ENCODE measurements around the gene SERTAD3. TPM values are rescaled to one million over a fixed set of nuclear protein-coding genes. Genes with fewer than 3 reads are reported as not detected.
"Not testable (repeated sequence)": the region's sequence is repeated elsewhere in the genome, so short reads cannot be mapped to it uniquely, and the experiment has no call there.

Gene SERTAD3
- total RNA-seq, 2 experiments from 2014 or later = 4.4 to 5.3 TPM

DNA sequence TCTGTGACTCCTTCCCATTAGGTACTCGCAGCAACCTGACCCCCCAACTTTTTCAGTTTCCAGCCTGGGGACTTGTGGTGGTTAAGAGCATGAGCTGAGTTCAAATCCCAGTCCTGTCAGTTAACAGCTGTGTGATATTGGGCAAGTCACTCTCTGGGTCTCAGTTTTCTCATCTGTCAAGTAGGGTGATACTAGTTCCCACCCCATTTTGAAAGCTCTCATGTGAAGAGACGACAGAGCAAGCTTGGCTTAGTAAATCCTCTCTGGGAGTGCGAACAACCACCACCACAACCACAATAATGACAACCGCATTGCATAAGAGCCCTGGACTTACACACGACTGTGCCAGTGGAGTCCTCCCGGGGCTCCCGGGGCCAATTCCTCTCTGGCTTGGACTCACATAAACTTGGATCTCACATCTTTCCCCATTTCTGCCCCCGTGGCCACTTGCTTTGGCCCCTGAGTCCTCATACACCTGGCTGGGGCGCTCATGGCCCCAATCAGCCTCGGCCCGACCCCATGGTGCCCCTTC lies 21.0 kb upstream of the SERTAD3 start:
- Mint-ChIP-seq H3K4me1 (peaks cover 20% of the 10 kb centered on the region), H3K36me3 (no peaks in the 10 kb centered on the region), H3K27me3 (peaks cover 10% of the 10 kb centered on the region), H3K4me3 (peak overlapping the region; percentile 83), H3K27ac (peak overlapping the region; percentile 74), H3K9me3 (no peaks in the 10 kb centered on the region)
- DNase-seq = no peak

DNA sequence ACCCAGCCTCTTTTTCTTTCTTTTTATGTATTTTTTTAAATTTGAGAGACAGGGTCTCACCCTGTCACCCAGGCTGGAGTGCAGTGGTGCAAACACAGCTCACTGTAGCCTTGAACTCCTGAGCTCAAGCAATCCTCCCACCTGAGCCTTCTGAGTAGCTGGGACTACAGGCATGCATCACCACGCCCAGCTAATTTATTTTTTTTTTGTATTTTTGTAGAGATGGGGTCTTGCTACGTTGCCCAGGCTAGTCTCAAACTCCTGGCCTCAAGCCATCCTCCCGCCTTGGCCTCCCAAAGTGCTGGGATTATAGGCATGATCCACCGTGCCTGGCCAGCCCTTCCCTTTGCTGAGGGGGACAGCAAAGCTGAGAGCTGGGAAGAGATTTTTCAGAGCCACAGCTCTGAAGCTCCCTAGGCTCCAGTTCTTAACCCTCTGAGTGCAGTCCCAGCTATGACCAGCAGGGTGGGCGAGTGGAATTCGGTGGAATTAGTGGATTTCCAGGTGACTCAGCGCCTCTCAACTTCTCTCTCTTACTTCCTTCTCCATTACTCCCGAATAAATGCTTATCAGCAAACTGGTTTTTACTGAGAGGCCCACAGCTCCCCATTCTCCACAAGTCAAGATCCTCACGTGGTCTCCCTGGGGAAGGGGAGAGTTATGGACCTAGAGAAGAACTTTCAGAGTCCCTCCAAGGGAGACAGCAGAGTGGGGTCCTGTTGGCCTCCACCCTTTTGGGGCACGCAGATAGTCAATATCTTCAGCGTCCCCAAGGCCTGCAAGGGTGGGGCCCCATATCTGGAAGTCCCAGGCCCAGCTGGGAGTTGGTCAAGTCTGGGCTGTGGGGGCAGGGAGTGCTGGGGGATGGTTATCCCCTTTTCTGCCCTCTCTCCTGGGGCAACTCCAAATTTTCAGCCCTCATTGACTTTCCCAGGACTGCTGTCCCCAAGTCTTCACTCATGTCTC lies 20.2 kb upstream of the SERTAD3 start:
- Mint-ChIP-seq H3K27me3 (peaks cover 10% of the 10 kb centered on the region), H3K4me1 (peaks cover 20% of the 10 kb centered on the region), H3K36me3 (no peaks in the 10 kb centered on the region), H3K9me3 (no peaks in the 10 kb centered on the region), H3K4me3 (peak overlapping the region; percentile 83), H3K27ac (no peak overlapping the region)
- peak; percentile 68 for DNase-seq

DNA sequence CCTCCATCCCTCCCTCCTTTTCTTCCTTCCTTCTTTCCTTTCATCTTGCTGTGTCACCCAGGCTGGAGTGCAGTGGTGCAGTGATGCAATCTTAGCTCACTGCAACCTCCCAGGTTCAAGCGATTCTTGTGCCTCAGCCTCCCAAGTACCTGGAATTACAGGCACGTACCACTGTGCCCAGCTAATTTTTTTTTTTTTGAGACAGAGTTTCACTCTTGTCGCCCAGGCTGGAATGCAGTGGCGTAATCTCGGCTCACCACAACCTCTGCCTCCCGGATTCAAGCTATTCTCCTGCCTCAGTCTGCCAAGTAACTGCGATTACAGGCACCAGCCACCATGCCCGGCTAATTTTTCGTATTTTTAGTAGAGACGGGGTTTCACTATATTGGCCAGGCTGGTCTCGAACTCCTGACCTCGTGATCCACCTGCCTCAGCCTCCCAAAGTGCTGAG lies 19.5 kb upstream of the SERTAD3 start:
- Mint-ChIP-seq H3K27me3 (peaks cover 10% of the 10 kb centered on the region), H3K4me1 (peaks cover 20% of the 10 kb centered on the region)
- H3K9me3 Mint-ChIP-seq, DNase-seq, H3K4me3 Mint-ChIP-seq, H3K36me3 Mint-ChIP-seq, H3K27ac Mint-ChIP-seq: not testable (repeated sequence)

DNA sequence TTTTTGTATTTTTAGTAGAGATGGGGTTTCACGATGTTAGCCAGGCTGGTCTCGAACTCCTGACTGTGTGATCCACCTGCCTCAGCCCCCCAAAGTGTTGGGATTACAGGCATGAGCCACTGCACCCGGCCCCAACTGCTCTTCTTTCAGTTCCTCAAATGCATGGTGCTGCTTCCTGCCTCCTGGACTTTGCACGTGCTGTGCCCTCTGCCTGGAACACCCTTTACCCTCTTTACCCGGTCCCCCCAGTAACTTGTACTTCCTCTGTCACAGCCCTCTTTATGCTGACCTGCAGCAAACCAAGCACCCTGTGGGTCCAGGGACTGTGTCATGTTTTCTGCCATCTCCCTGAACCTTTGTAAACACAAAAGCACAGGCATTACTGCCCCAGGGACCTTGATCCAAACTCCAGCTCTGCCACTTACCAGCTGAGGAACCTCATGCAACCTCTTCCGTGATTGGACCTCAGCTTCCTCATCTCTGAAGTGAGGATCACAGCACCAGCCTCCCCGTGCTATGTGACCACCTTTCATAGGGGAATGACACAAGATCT lies 17.6 kb upstream of the SERTAD3 start:
- Mint-ChIP-seq H3K27ac (no peak overlapping the region), H3K4me1 (peaks cover 20% of the 10 kb centered on the region), H3K36me3 (no peaks in the 10 kb centered on the region), H3K27me3 (peaks cover 6% of the 10 kb centered on the region), H3K4me3 (no peak overlapping the region), H3K9me3 (no peaks in the 10 kb centered on the region)
- no peak for DNase-seq

DNA sequence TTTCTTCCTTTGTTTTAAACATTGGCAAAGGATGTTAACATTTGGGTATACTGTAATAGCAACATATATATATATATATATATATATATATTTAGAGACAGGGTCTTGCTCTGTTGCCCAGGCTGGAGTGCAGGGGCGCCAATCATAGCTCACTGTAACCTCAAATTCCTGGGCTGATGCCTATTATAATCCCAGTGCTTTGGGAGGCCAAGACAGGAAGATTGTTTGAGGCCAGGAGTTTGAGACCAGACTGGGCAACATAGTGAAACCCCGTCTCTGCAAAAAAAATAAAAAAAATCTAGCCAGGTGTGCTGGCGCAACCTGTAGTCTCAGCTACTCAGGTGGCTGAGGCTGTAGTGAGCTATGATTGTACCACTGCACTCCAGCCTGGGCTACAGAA lies 16.1 kb upstream of the SERTAD3 start:
- H3K36me3 Mint-ChIP-seq = no peaks in the 10 kb centered on the region
- no peaks in the 10 kb centered on the region for H3K27me3 Mint-ChIP-seq
- DNase-seq = no peak
- no peak overlapping the region for H3K4me3 Mint-ChIP-seq
- H3K9me3 Mint-ChIP-seq = no peaks in the 10 kb centered on the region
- peaks cover 9% of the 10 kb centered on the region for H3K4me1 Mint-ChIP-seq
- no peak overlapping the region for H3K27ac Mint-ChIP-seq

DNA sequence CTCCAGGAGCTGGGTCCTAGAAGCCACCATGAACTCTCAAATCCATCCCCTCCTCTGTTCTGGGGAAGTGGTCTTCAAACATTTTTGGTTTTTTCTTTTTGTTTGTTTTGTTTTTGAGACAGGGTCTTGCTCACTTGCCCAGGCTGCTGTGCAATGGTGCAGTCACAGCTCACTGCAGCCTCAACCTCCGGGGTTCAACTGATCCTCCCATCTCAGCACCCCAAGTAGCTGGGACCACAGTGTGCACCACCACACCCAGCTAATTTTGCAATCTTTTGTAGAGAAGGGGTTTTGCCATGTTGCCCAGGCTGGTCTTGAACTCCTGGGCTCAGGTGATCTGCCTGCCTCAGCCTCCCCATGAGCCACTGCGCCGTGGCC lies 14.5 kb upstream of the SERTAD3 start:
- no peak overlapping the region for H3K27ac Mint-ChIP-seq
- no peaks in the 10 kb centered on the region for H3K36me3 Mint-ChIP-seq
- H3K4me1 Mint-ChIP-seq = no peaks in the 10 kb centered on the region
- H3K9me3 Mint-ChIP-seq = no peaks in the 10 kb centered on the region
- H3K4me3 Mint-ChIP-seq = no peak overlapping the region
- no peaks in the 10 kb centered on the region for H3K27me3 Mint-ChIP-seq
- no peak for DNase-seq

DNA sequence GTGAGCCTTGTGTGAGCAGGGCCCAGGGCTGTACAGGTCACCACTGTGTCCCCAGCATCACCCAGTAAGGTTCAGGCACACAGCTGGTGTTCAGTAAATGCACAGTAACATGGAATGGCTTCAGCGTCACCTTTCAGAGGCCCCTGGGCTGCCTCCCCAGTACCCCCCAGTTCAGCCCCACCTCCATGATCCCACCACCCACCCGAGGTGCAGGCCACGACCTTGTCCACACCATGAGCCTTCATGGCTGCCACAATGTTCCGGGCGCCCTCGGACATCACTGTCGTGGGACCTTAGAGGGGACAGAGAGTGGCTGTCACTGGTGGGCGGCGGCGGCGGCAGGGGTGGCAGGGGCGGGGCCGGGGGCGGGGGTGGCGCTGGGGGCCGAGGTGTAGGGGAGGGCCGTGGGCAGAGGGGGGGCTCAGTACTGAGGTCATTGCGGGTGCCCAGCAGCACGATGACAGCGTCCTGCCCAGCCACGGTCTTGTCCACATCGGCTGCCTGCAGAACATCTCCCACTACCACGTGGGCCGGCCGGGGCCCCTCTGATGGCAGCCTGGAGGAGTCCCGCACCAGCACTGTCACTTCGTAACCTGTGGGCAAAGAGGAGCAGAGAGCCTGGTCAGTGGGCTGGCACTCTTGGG lies 13.9 kb upstream of the SERTAD3 start:
- no peaks in the 10 kb centered on the region for H3K27me3 Mint-ChIP-seq

DNA sequence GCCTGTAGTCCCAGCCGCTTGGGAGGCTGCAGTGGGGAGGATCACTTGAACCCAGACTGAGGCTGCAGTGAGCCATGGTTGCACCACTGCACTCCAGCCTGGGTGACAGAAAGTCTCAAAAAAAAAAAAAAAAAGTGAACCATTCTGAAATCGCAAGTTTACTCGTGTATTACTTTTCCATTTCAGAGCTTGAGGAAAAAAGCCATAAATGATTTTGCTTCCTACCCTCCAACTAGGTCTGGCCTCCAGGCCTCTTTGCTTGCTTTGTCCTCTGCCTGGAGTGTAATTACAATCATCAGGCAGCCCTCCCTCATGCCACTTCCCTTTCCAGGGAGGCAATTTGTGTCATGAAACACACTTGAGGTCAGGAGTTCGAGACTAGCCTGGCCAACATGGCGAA lies 12.9 kb upstream of the SERTAD3 start:
- Mint-ChIP-seq H3K27me3 (no peaks in the 10 kb centered on the region), H3K36me3 (no peaks in the 10 kb centered on the region), H3K9me3 (no peaks in the 10 kb centered on the region), H3K4me3 (no peak overlapping the region), H3K27ac (no peak overlapping the region), H3K4me1 (no peaks in the 10 kb centered on the region)
- DNase-seq = no peak

More for the DNA sequence above, 13.9 kb upstream of the SERTAD3 start:
- Mint-ChIP-seq H3K27ac (no peak overlapping the region), H3K9me3 (no peaks in the 10 kb centered on the region), H3K36me3 (no peaks in the 10 kb centered on the region), H3K4me3 (no peak overlapping the region), H3K4me1 (no peaks in the 10 kb centered on the region)
- DNase-seq = no peak

DNA sequence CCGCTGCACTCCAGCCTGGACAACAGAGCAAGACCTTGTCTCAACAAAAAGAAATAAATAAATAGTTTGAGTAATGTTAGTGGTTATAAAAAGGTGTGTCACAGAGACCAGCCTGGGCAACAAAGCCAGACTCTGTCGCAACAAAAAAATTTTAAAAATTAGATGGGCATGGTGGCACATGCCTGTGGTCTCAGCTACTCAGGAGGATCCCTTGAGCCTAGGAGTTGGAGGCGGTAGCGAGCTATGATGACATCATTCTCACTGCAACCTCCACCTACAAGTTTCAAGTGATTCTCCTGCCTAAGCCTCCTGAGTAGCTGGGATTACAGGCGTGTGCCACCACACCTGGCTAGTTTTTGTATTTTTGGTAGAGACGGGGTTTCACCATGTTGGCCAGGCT lies 9.8 kb upstream of the SERTAD3 start:
- H3K9me3 Mint-ChIP-seq, DNase-seq, H3K27me3 Mint-ChIP-seq, H3K4me3 Mint-ChIP-seq, H3K27ac Mint-ChIP-seq, H3K36me3 Mint-ChIP-seq, H3K4me1 Mint-ChIP-seq: not testable (repeated sequence)

DNA sequence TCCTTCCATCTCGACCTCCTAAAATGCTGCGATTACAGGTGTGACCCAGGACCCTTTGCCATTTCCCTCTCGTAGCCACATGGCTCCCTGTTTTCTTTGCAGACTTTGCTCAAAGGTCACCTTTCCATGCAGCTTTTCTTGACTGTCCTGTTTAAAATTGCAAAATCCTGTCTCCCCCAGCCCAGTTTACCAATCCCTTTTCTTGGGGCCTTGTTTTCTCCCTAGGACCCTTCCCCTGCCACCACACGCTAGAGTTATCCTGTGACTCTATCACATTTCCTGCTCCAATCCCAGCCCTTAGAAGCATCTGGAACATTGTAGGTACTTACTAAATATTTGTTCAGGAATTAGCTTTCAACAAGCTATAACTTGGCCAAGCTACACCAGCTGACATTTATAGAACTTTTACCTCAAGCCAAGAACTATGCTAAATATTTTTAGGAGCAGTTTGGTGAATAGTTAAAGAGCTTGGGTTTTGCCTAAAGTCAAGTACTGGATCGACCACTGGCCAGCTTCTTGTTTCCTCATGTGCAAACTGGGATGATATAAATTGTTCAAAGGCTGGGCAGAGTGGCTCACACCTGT lies 9.1 kb upstream of the SERTAD3 start:
- no peaks in the 10 kb centered on the region for H3K36me3 Mint-ChIP-seq
- no peaks in the 10 kb centered on the region for H3K4me1 Mint-ChIP-seq
- H3K4me3 Mint-ChIP-seq = no peak overlapping the region
- no peak overlapping the region for H3K27ac Mint-ChIP-seq
- no peak for DNase-seq
- H3K9me3 Mint-ChIP-seq = no peaks in the 10 kb centered on the region
- H3K27me3 Mint-ChIP-seq = no peaks in the 10 kb centered on the region

DNA sequence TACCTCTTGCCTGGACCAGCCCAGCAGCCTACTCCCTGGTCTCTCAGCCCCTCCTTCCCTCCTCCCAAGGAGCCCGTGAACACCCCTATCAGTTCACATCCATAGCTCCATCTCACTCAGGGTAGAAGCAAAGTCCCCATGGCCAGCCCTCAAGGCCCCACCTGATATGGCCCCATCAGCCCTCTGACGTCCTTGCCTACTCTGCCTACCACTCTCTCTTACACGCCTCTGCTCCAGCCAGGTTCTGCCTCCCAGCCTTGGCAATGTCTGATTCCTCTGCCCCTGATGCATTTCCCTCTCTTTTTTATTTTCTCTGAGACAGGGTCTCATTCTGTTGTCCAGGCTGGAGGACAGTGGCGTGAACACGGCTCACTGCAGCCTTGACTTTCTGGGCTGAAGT lies 7.9 kb upstream of the SERTAD3 start:
- H3K27me3 Mint-ChIP-seq = no peaks in the 10 kb centered on the region
- H3K27ac Mint-ChIP-seq = no peak overlapping the region
- no peaks in the 10 kb centered on the region for H3K4me1 Mint-ChIP-seq
- no peak overlapping the region for H3K4me3 Mint-ChIP-seq
- DNase-seq = no peak
- no peaks in the 10 kb centered on the region for H3K9me3 Mint-ChIP-seq
- H3K36me3 Mint-ChIP-seq = no peaks in the 10 kb centered on the region

DNA sequence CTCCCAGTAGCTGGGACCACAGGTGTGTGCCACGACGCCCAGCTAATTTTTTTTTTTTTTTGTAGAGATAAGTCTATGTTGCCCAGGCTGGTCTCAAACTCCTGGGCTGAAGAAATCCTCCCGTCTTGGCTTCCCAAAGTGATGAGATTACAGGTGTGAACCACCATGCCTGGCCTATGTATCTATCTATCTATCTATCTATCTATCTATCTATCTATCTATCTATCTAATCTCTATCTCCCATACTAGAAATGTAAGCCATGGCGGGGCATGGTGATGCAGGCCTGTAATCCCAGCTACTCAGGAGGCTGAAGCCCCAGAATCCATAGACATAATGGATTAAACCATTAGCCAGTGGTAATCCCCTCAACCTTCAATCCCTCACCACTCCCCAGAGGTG lies 6.5 kb upstream of the SERTAD3 start:
- Mint-ChIP-seq H3K4me3 (no peak overlapping the region), H3K36me3 (no peaks in the 10 kb centered on the region), H3K27ac (no peak overlapping the region), H3K4me1 (no peaks in the 10 kb centered on the region), H3K27me3 (no peaks in the 10 kb centered on the region), H3K9me3 (no peaks in the 10 kb centered on the region)
- DNase-seq = no peak

DNA sequence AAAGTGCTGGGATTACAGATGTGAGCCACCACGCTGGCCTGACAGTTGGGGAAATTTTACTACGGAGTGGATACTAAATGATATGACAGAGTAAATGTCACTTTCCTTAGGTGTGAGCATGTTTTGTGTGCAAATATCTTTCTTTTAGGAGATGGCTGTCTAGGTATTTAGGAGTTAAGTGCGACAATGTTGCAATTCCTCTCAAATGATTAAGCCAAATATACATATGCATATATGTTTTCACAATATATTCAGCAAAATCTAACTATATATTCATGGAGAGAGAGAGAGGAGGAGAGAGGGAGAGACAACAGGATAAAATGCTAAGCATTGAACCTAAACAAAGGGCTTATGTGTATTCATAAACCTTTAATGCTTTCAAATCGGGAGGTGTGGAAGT lies 5.4 kb upstream of the SERTAD3 start:
- Mint-ChIP-seq H3K4me3 (no peak overlapping the region), H3K4me1 (peaks cover 3% of the 10 kb centered on the region), H3K36me3 (no peaks in the 10 kb centered on the region), H3K27me3 (no peaks in the 10 kb centered on the region), H3K9me3 (no peaks in the 10 kb centered on the region), H3K27ac (no peak overlapping the region)
- no peak for DNase-seq

DNA sequence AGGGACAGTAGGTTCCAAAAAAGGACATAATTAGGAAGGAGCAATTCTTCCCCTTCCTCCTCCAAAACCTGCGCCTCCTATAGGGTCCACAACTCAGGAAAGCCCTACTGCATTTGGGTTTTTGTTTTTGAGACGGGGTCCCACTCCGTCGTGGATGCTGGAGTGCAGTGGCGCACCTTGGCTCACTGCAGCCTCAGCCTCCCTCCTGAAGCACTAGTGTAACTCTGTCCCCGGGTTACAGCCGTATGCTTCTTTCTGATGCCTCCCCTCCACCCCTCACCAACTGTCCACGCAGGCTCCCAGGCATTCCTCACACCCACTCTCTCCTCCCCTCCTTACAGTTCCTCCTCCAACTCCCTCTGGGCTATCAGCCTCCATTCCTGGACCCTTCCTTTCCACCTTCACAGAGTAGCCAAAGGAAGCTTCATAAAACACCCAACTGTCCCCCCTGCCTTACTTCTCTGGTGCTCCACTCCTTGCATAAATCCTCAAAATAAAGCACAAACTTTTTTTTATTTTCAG lies 2.2 kb upstream of the SERTAD3 start:
- no peaks in the 10 kb centered on the region for H3K27me3 Mint-ChIP-seq
- peaks cover 16% of the 10 kb centered on the region for H3K4me1 Mint-ChIP-seq
- H3K4me3 Mint-ChIP-seq = no peak overlapping the region
- no peak overlapping the region for H3K27ac Mint-ChIP-seq
- no peaks in the 10 kb centered on the region for H3K9me3 Mint-ChIP-seq
- peaks cover 2% of the 10 kb centered on the region for H3K36me3 Mint-ChIP-seq
- DNase-seq = no peak

DNA sequence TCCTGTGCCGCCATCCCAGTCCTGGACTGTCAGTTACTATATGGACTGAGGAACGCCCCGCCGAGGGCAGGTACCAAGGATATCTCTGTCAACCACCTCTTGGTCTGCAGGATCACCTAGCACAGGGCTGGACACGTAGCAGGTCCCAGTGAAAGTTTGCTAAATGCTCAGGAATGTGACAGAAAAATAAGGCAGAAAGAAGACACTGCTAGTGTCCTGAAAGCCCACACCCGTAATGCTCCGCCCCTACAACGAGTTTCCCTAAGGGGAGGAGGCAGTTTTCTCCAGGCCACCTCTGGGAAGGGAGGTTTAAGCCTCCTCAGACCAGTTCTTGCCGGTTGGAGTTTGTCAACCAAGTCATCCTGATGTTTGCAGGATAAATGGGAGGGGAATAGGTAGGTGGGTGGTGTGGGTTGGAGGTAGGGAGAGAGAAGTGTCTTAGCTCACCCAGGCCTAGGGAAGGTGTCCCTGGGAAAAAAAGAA lies 1.7 kb upstream of the SERTAD3 start:
- H3K4me1 Mint-ChIP-seq = peaks cover 19% of the 10 kb centered on the region
- no peak for DNase-seq
- no peak overlapping the region for H3K4me3 Mint-ChIP-seq
- H3K27me3 Mint-ChIP-seq = no peaks in the 10 kb centered on the region
- H3K36me3 Mint-ChIP-seq = peaks cover 2% of the 10 kb centered on the region
- no peaks in the 10 kb centered on the region for H3K9me3 Mint-ChIP-seq
- H3K27ac Mint-ChIP-seq = no peak overlapping the region

All from activated naive CD8-positive, alpha-beta T cell treated with anti-CD3 and anti-CD28 coated beads for 36 hours (primary cell).